Activated CD8-positive, alpha-beta memory T cell treated with anti-CD3 and anti-CD28 coated beads, Interleukin-2, amount 50 U/mL, for 4 hours (primary cell): ENCODE measurements around the gene SFXN4.
"Not testable (repeated sequence)": the region's sequence is repeated elsewhere in the genome, so short reads cannot be mapped to it uniquely, and the experiment has no call there.

ENCODE experiments used
- DNase-seq: peaks from one replicate; pipeline ENCODE4 v3.0.0-alpha.2; 2020

SFXN4 gene

GRCh38 chr10:119139464-119140067 lies 25.9 kb downstream of the SFXN4 start:
- peak; percentile 56 for DNase-seq

GRCh38 chr10:119138346-119139306 lies 26.9 kb downstream of the SFXN4 start:
- no peak for DNase-seq

GRCh38 chr10:119137878-119138277 lies 27.6 kb downstream of the SFXN4 start:
- DNase-seq, result not testable (repeated sequence)

DNA sequence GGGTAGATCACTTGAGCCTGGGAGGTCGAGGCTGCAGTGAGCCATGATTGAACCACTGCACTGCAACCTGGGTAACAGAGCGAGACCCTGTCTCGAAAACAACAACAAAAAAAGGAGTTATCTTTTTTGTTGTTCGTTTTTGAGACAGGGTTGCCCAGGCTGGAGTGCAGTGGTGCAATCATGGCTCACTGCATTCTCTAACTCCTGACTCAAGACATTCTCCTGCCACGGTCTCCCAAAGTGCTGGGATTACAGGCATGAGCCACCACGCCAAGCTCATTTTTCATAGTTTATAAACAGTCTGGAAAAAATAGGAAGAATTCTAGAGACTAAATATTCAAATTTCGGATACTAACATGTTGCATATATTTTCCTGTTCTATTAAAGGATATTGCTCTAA lies 29.4 kb downstream of the SFXN4 start:
- DNase-seq, result no peak

DNA sequence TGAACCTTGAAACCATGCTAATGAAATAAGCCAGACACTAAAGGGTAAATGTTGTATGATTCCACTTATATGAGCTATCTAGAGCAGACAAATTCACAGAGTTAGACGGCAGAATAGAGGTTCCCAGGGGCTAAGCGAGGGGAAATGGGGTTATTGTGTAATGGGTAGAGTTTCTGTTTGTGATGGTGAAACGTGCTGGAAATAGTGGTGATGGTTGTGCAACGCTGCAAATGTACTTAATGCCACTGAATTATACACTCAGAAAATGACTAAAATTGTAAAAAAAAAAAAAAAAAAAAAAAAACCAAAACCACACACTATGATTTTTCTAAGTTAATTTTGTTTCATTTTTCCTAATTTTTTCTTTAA lies 30.0 kb downstream of the SFXN4 start:
- no peak for DNase-seq

DNA sequence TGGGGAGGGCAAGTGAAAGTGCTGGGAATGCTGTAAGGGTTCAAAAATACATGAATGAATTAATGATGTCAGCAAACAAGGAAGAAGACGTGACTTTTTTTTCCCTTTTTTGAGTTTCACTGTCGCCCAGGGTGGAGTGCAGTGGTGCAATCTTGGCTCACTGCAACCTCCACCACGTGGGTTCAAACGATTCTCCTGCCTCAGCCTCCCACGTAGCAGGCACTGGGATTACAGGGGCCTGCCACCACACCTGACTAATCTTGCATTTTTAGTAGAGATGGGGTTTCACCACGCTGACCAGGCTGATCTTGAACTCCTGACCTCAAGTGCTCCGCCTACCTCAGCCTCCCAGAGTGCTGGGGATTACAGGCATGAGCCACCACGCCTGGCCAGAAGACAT lies 31.6 kb downstream of the SFXN4 start:
- no peak for DNase-seq

DNA sequence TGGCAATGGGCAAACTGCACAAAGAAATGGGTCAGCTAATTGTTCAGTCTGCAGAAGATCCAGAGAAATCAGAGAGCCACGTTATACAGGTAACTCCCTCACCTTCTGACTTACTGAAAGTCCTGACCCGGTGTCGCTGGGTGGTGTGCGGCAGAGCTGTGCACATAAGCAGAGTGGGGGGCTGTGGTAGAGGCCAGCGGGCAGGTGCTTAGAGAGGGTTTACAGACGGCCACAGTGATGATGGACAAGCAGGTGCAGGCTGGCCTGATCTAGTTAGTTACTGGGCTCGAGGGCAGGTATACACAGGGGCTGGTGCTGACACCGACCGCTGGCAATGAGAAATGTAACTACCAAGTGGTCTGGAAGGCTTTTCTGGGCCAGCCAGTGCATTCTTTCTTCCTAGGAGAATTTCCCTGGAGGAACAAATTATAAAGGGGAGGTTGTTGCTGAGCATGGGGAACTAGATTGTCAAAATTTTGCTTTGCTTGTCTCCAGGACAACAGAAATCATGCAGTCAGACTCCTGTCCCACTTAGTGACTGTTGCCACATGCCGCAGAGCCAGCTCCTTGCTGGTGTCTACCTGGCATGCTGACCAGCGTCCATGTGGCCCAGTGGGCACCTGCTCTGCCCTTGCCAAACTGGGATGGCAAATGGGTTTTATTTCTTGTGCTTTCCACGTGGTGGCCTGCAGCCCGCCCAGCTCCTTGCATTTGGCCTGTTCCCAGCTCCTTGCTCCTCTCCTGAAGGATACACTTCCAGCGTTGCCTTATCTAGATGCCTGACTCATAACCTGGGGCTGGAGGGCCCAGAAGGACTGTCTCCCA lies 32.8 kb downstream of the SFXN4 start:
- no peak for DNase-seq

GRCh38 chr10:119131512-119132240 lies 33.8 kb downstream of the SFXN4 start:
- DNase-seq, result no peak

DNA sequence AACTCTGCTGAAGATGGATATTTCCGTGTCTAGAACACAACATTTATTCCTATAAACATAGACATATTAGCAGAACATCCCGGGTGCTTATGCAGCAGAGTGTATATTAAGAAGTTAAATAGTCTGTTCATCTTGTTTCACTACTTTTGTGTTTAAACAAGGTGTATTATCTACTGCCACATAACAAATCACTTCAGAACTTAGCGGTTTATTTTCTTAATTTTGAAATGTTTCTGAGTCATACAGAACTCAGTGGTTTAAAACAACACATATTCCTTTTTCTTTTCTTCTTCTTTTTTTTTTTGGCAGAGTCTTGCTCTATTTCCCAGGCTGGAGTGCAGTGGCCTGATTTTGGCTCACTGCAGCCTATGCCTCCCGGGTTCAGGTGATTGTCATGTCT lies 35.8 kb downstream of the SFXN4 start:
- no peak for DNase-seq

DNA sequence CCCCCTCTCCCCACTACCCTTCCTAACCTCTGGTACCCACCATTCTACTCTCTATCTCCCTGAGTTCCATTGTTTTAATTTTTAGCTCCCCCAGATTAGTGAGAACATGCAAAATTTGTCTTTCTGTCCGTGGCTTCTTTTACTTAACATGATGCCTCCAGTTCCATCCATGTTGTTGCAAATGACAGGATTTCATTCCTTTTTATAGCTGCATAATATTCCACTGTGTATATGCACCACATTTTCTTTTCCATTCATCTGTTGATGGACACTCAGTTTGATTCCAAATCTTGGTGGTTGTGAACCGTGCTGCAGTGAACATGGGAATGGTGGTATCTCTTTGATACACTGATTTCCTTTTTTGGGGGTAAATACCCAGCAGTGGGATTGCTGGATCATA lies 39.6 kb downstream of the SFXN4 start:
- DNase-seq, result no peak

DNA sequence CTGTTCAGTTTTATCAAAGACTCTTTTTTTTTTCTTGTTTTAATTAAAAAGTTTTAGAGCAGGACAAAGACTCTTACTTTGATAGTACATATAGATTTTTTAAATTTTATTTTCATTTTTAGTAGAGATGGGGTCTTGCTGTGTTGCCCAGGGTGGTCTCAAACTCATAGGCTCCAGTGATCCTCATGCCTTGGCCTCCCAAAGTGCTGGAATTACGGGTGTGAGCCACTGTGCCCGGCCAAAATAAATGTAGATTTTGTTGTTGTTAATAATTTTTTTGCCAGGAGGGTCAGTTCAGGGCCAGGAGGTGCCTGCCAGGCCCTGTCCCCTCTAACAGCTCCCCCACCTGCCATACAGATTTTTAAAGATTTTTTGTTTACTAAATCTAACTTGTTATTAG lies 44.6 kb downstream of the SFXN4 start:
- no peak for DNase-seq

GRCh38 chr10:119120413-119120867 lies 45.1 kb downstream of the SFXN4 start:
- DNase-seq, result no peak

DNA sequence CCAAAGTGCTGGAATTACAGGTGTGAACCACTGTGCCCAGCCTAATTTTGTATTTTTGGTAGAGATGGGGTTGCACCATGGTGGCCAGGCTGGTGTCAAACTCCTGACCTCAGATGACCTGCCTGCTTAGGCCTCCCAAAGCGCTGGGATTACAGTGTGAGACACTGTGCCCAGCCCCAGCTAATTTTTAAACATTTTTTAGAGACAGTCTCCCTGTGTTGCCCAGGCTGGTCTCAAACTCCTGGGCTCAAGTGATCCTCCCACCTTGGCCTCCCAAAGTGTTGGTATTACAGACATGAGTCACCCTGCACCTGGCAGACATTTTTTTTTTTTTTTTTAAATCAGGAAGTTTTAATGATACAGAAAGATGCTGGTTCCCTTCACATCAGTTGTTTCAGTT lies 46.1 kb downstream of the SFXN4 start:
- DNase-seq, result no peak

- DNase-seq, result no peak
These were observed 47.3 kb downstream of the SFXN4 start for GRCh38 chr10:119118231-119118630.

DNA sequence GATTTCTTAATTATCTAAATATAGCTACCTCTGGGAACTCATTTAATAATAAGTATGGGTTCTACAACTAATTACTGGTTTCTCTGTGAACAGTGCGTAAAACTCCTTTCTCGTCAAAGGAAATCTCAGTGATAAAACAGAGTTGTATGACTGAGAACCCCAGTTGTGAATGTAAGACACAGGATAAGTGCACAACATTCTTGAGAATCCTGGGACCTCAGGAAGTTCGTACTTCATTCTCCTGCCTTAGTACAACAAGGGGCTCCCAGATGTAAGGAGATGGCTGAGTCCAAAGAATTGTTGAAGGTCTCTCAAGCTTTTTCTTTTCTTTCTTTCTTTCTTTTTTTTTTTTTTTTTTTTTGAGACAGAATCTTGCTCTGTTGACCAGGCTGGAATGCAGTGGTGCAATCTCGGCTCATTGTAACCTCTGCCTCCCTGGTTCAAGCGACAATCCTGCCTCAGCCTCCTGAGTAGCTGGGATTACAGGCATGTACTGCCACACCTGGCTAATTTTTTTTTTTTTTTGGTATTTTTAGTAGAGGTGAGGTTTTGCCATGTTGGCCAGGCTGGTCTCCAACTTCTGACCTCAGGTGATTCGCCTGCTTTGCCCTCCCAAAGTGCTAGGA lies 49.1 kb downstream of the SFXN4 start:
- no peak for DNase-seq

- no peak for DNase-seq
These were observed 49.6 kb downstream of the SFXN4 start for GRCh38 chr10:119115926-119116325.

DNA sequence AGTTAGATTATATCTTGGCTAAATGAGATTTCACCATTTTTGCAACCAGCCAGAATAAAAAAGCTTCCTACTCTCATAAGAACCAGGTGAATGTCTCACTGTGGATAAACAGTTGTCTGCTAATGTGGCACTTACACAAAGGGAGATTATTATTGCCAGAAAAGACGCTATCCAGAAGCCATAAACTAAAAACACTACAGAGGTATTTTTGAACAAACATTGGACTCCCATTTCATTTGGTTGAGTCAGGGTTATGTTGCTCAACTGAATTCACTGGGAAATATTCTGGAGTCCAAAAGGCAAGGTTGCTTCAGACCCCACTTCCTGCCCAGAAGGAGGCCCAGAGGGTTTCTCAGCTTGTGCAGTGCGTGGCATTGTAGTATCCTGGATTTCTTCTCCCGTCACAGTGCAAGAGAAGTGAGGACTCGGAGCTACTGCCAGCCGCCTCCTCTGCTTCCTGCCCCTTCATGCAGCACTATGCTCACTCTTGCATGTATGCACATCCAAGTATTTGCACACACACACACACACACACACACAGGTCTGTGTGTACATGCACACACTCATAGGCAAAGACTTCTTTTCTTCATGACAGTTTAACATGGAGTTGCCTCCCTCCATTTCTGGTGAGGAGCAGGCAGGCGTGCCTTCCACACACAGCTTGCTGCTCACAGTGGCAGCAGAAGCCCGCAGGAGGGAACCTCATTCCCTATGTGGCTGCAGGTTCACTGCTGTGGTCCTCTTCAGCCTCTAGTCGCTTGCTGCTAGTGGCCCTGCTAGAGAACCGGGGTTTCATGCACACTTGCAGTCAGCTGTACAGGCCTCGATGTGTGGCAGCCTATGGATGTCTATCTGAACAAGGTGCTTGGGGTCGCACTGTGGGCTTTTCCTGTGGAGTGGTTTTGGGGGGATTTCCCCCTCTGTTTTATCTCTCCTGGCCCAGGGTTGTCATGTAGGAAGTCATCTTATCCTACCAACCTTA lies 51.5 kb downstream of the SFXN4 start:
- no peak for DNase-seq

GRCh38 chr10:119112056-119112455 lies 53.5 kb downstream of the SFXN4 start:
- no peak for DNase-seq

DNA sequence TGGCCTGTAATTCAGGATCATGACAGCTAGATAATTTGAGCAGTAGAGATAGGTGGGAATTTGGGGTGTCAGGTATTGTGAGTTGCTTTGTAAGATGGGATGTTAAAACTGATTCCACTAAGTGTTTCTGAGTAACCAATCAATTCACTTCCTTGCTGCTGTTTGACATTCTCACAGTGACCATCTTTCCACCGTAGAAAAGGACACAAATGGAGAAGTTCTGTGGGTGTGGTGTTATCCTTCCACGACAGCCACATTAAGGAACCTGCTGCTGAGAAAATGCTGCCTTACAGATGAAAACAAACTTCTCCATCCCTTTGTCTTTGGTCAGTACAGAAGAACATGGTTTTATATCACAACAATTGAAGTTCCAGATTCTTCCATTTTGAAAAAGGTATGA lies 57.7 kb downstream of the SFXN4 start:
- DNase-seq, result not testable (repeated sequence)

- DNase-seq, result not testable (repeated sequence)
These were observed 58.4 kb downstream of the SFXN4 start for GRCh38 chr10:119107106-119107505.

- DNase-seq, result not testable (repeated sequence)
These were observed 59.6 kb downstream of the SFXN4 start for GRCh38 chr10:119105899-119106298.
